ENCODE data around the gene RASSF7.
"Not testable (repeated sequence)": the region's sequence is repeated elsewhere in the genome, so short reads cannot be mapped to it uniquely, and the experiment has no call there.

The RASSF7 gene, protein sequence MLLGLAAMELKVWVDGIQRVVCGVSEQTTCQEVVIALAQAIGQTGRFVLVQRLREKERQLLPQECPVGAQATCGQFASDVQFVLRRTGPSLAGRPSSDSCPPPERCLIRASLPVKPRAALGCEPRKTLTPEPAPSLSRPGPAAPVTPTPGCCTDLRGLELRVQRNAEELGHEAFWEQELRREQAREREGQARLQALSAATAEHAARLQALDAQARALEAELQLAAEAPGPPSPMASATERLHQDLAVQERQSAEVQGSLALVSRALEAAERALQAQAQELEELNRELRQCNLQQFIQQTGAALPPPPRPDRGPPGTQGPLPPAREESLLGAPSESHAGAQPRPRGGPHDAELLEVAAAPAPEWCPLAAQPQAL

DNA sequence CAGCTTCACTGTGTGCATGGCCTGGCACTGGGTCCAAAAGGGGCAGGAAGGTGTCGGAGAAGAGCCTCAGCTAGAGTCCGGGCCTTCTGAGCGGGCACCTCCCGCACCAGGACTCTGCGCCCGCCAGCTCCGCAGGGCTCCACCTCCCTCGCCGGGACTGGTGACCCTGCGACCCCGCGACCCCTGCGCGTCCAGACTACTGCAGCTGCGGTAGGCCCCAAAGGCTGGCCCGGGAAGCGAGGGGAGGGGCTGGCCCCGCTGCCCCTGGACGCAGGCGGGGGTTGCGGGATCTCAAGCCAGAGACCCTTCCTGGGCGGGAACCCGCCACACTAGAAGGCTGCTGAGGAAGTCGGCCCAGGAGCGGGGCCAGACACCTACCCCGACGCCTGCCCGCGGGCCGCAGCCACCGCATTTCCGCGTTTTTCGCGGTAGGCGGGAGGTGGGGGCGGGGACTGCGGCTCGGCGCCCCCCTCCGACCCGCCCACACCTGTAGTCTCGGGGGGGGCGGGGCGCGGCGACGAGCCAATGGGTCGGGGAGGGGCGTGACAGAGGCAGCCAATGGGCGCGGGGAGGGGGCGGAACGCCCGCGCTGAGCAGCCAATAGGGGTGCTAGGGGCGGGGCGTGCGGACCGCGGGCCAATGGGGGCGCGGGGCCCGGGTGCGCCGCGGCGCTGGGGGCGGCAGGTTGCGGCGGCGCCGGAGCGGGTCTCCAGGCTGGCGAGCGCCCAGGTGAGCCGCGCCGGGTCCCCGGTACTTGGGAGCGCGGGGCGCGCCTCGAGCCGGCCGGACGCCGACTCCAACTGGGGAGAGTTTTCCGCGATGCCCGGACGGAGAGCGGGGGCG, at the start of gene RASSF7, which contains the start of gene LMNTD2:
TSS of gene RASSF7 (plus strand) at position 666 of the 843 bp plus-strand sequence. CDS start 799 bp downstream, outside the sequence.
TSS of gene LMNTD2 (minus strand) at position 434 of the 843 bp plus-strand sequence. CDS start at position 412, 22 bp downstream.
- peak; percentile 92 for DNase-seq (ENCODE audit: low read depth)

DNA sequence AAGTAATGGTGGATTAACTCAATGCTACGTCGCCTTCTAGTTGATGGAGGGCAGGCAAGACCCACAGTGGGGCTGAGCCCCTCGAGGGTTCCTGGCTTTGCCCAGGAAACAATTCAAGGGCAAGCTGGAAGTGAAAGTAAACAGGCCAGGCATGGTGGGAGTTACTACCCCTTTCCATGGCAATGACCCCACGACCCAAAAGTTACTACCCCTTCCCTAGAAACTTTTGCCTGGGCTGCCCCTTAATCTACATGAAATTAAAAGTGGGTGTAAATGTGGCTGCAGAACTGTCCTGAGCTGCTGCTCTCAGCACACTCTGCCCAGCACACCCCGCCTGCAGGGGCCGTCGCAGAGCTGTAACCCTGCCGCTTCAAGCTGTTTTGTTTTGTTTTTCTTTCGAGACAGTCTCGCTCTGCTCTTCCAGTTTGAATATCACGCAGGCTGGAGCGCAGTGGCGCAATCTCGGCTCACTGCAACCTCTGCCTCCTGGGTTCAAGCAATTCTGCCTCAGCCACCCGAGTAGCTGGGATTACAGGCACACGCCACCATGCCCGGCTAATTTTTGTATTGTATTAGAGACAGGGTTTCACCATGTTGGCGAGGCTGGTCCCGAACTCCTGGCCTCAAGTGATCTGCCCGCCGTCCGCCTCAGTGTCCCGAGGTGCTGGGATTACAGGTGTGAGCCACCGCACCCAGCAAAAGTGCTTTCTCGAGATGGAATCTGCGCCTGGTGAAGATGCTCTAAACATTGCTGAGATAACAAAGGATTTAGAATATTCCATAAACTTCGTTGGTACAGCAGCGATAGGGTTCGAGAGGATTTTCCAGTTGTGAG, 47.8 kb upstream of the RASSF7 start:
- no peak for DNase-seq (ENCODE audit: low read depth)

- no peak for DNase-seq (ENCODE audit: low read depth)
Observed at GRCh38 chr11:514606-515005, 46.2 kb upstream of the RASSF7 start.

DNA sequence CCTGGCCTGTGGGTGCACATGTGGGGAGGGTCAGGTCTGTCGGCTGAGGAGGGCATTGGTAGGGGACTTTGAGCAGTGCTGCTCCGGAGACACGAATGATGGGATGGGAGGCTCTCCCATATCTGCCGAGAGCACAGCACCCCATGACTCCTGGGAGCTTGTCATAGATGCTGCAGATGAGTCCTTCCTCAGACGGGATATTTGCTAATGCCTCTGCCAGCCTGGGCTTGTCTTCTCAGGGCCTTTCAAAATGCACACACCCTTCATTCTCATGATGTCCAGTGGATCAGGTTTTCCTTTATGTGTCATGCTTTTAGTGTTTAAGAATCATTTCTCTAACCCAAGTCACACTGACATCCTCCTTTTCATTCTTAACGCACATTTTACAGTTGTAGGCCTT, 45.6 kb upstream of the RASSF7 start:
- no peak for DNase-seq (ENCODE audit: low read depth)

- no peak for DNase-seq (ENCODE audit: low read depth)
Observed at GRCh38 chr11:516400-516799, 44.4 kb upstream of the RASSF7 start.

- DNase-seq (ENCODE audit: low read depth) = not testable (repeated sequence)
Observed at GRCh38 chr11:516918-517685, 43.7 kb upstream of the RASSF7 start.

DNA sequence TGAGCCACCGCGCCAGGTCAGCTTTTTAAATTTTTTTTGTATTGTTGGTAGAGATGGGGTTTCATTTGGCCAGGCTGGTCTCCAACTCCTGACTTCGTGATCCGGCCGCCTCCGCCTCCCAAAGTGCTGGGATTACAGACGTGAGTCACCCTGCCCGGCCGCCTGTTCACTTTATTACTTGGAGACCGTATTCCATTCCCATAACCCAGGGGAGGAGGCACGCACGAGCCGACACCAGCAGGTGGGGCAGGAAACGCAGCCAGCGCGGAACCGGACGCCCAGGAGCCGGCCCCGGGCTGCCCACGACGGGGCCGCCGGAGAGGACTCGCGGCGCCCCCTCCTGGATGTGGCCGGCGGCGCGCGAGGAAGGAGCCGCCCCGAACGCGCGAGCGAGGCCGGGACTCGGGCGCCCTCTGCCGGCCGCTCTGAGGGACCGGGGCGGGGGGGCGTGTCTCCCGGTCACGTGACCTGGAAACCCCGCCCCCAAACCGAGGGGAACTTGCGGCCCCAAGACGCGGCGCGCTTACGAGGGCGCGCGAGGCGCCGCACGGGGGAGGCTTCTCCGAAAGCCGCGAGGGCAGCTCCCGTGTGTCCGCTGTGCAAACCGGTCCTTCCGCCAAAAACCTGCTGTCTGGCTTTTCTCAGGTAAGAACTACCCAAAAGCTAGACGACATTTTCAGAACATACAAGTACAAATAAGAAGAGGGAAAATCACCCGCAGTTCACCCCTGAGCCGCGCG, 42.1 kb upstream of the RASSF7 start:
- peak; percentile 78 for DNase-seq (ENCODE audit: low read depth)

DNA sequence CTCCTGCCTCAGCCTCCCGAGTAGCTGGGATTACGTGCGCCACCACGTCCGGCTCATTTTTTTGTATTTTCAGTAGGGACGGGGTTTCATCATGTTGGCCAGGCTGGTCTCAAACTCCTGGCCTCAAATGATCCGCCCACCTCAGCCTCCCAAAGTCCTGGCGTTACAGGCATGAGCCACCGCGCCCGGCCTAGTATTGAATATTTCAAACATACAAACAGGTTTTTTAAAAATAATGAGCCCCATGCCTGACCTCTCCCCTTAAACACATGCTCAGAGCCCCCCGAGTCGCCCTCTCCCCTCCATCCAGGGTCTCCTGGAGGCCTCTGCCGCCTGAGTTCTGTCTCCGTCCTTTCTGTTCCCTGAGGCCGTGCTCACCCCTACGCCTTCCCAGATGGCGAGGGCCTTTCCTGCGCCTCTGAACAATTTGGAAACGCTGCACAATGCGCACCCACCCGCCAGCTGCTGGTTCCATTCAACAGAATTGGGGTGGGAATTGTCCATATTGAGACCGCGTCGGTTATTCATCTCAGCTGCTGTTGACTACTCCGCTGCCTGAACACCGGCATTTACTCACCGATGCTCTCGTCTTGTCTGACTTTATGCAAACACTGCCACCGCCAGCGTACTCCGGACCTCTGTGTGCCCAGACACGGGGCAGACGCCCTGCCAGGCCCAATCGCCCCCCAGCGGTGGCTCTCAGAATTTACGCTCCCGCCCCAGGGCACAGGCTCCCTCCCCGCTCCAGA, 40.2 kb upstream of the RASSF7 start:
- DNase-seq (ENCODE audit: low read depth) = no peak

GRCh38 chr11:521177-521688, 39.5 kb upstream of the RASSF7 start:
- DNase-seq (ENCODE audit: low read depth) = no peak

- DNase-seq (ENCODE audit: low read depth) = no peak
Observed at GRCh38 chr11:526192-526591, 34.6 kb upstream of the RASSF7 start.

- DNase-seq (ENCODE audit: low read depth) = no peak
Observed at GRCh38 chr11:528166-528814, 32.5 kb upstream of the RASSF7 start.

GRCh38 chr11:528815-529727, 31.7 kb upstream of the RASSF7 start:
- no peak for DNase-seq (ENCODE audit: low read depth)

DNA sequence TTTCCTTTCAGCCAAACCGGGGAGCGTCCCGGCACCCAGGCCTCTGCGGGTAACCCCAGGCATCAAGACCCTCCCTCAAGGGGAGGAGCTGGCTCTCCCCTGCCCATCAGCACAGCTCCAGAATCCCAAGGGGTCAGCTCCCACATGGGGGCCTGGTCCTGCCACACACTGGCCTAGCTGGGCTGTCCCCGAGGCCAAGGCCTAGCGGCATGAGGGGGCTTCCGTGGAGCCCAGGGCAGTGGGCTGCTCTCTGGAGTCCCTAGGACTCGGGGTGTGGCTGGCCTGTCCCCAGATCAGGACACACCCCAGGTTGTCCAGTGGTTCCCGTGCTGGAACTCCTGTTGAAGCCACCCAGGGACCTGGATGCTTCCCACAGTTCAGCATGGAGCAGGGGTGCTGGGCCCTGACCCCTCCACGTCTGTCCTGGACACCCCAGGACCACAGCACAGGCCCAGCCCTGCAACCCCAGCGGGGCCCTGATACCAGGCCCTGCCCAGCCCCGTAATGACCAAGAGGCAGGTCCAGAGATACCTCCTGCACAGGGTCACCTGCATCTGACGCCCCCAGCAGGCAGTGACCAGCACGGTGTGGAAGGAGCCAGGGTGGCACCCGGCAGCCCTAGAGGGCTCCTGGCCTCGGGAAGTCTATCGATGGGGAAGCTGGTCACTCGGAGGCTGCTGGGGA, 30.9 kb upstream of the RASSF7 start:
- no peak for DNase-seq (ENCODE audit: low read depth)

DNA sequence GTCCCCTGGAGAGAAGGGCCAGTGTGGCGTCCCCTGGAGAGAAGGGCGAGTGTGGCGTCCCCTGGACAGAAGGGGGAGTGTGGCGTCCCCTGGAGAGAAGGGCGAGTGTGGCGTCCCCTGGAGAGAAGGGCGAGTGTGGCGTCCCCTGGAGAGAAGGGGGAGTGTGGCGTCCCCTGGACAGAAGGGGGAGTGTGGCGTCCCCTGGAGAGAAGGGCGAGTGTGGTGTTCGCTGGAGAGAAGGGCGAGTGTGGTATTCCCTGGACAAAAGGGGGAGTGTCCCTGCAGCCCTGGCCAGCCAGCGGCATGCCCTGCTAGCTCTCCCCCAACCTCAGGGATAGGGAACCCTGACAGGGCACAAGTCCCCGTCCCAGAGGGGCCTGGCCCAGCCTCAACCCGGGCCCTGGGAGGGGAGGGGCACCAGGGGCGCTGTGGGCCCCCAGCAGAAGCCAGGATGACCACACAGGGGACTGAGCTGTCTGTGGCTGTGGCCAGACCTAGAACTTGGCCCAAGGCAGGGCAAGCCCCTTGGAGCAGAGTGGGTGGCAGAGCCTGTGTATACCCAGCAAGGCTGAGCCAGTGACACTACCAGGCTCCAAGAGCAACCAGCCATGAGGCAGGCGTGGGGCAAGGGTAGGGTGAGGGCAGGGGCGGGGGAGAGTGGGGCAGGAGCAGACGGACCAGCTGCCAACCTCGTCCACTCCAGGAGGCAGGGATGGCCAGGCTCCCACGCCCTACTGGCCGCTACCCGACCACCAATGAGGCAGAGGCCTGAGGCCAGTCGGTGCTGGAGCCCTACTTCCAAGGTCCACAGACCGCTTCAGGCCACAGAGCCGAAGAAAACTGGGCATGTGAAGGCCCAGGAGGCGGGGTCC, 29.6 kb upstream of the RASSF7 start:
- no peak for DNase-seq (ENCODE audit: low read depth)

GRCh38 chr11:531919-532526, 28.7 kb upstream of the RASSF7 start:
- no peak for DNase-seq (ENCODE audit: low read depth)

DNA sequence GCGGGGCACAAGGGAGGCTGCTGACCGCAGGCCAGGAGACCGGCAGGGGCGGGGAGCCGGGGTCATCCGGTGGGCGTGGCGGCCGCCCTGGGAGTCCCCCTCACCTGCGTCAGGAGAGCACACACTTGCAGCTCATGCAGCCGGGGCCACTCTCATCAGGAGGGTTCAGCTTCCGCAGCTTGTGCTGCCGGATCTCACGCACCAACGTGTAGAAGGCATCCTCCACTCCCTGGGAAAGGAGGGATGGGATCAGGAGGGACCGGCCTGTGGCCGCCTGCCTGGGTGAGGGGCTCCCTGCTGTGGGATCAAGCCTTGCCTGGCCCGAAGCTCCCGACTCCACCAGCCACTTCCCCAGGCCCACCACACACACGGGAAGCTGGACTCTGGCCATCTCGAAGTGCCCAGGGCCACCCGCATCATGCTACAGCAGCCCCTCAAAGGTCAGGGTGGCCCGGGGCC, 28.2 kb upstream of the RASSF7 start:
- no peak for DNase-seq (ENCODE audit: low read depth)
